ENCODE data around the gene LRCH3. TPM values are rescaled to one million over a fixed set of nuclear protein-coding genes. Genes with fewer than 3 reads are reported as not detected.

The LRCH3 gene
- total RNA-seq, 1 experiment from 2014 or later, result 75.8 TPM

DNA sequence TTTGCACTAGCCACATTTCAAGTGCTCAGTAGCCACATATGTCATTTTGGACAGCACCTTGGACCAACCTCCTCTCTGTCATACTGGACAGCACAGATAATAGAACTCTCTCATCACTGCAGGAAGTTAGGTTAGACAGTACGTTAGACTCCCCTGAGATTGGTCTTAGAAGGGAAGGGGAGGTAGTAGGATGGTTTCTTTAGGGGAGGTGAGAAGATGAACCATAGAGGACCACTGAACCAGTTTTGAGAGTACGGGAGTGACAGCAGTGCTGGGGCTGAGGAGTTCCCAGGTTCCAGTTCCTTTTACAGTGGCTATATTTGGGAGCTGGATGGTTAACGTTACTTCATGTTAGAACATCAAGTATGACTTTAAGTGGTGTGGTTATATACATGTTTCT, 7.8 kb downstream of the LRCH3 start:
- no peak overlapping the region for H3K4me3 ChIP-seq (ENCODE audit: low read depth in 2 of 2, low read length in 2 of 2)
- no TSS peak for BruUV-seq (replicated peaks)
- no peaks in the 10 kb centered on the region for H3K36me3 ChIP-seq (ENCODE audit: control insufficient read depth, insufficient read depth, low read length)
- ChIA-PET CTCF (no interaction called here), POLR2A (interaction anchor here (0.6 kb wide), 1 partner anchor 10 kb away, joined by 3 read pairs; no protein-coding TSS in a partner anchor)
- in situ Hi-C loops (cut with HindIII; ENCODE audit: low pct_unique_long_range_greater_than_20kb, low sequenced_read_pairs), result no loop called here
- TF ChIP-seq, protein P1, sequence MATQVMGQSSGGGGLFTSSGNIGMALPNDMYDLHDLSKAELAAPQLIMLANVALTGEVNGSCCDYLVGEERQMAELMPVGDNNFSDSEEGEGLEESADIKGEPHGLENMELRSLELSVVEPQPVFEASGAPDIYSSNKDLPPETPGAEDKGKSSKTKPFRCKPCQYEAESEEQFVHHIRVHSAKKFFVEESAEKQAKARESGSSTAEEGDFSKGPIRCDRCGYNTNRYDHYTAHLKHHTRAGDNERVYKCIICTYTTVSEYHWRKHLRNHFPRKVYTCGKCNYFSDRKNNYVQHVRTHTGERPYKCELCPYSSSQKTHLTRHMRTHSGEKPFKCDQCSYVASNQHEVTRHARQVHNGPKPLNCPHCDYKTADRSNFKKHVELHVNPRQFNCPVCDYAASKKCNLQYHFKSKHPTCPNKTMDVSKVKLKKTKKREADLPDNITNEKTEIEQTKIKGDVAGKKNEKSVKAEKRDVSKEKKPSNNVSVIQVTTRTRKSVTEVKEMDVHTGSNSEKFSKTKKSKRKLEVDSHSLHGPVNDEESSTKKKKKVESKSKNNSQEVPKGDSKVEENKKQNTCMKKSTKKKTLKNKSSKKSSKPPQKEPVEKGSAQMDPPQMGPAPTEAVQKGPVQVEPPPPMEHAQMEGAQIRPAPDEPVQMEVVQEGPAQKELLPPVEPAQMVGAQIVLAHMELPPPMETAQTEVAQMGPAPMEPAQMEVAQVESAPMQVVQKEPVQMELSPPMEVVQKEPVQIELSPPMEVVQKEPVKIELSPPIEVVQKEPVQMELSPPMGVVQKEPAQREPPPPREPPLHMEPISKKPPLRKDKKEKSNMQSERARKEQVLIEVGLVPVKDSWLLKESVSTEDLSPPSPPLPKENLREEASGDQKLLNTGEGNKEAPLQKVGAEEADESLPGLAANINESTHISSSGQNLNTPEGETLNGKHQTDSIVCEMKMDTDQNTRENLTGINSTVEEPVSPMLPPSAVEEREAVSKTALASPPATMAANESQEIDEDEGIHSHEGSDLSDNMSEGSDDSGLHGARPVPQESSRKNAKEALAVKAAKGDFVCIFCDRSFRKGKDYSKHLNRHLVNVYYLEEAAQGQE (IDR thresholded peaks at IDR 0.05; ENCODE audit: insufficient read depth in 1 of 2, low read depth in 2 of 2, low read length in 1 of 2), result no peak
- TF ChIP-seq POLR2AphosphoS5 (IDR thresholded peaks at IDR 0.05; ENCODE audit: low read depth, low read length), result no peak
- no peak for TF ChIP-seq TCF7L2 (IDR thresholded peaks at IDR 0.05; ENCODE audit: low read depth, low read length)
- TF ChIP-seq, protein P2, sequence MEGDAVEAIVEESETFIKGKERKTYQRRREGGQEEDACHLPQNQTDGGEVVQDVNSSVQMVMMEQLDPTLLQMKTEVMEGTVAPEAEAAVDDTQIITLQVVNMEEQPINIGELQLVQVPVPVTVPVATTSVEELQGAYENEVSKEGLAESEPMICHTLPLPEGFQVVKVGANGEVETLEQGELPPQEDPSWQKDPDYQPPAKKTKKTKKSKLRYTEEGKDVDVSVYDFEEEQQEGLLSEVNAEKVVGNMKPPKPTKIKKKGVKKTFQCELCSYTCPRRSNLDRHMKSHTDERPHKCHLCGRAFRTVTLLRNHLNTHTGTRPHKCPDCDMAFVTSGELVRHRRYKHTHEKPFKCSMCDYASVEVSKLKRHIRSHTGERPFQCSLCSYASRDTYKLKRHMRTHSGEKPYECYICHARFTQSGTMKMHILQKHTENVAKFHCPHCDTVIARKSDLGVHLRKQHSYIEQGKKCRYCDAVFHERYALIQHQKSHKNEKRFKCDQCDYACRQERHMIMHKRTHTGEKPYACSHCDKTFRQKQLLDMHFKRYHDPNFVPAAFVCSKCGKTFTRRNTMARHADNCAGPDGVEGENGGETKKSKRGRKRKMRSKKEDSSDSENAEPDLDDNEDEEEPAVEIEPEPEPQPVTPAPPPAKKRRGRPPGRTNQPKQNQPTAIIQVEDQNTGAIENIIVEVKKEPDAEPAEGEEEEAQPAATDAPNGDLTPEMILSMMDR (IDR thresholded peaks at IDR 0.05), result no peak
- no peak for TF ChIP-seq SIN3A (IDR thresholded peaks at IDR 0.05; ENCODE audit: borderline replicate concordance, insufficient read depth, low read depth, low read length)
- no peak overlapping the region for H3K27ac ChIP-seq (ENCODE audit: low read length)
- H3K9me3 ChIP-seq (ENCODE audit: control insufficient read depth, insufficient read depth, low read depth, low read length), result no peaks in the 10 kb centered on the region
- H3K4me1 ChIP-seq (ENCODE audit: control insufficient read depth, insufficient read depth, low read length), result peaks cover 14% of the 10 kb centered on the region; the same call in 1 of the 2 replicates
- intact Hi-C loops (cut with micrococcal nuclease; ENCODE audit: unreplicated experiment), result no loop called here
- DNase-seq (ENCODE audit: low read depth, low spot score), result no peak
- ATAC-seq, result no peak
- no peaks in the 10 kb centered on the region for H3K27me3 ChIP-seq (ENCODE audit: control insufficient read depth, insufficient read depth, low read length)

DNA sequence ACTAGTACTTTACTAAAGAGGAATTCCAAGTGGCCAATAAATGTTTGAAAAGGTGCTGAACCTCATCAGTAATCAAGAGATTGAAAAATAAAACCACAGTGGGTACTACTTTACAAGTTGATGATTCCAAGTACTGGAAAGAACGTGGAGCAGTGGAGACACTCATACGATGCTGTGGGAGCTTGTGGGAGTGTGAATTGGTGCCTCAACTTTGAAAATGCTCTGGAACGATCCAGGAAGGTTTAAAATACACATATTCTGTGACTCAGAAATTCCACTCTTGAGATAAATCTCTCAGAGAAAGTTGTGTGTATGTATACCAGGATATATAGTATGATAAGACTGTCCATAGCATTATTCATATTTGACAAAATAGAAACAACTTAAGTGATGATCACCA, 9.3 kb downstream of the LRCH3 start:
- no peak overlapping the region for H3K27ac ChIP-seq (ENCODE audit: low read length)
- intact Hi-C loops (cut with micrococcal nuclease; ENCODE audit: unreplicated experiment), result no loop called here
- H3K4me3 ChIP-seq (ENCODE audit: low read depth in 2 of 2, low read length in 2 of 2), result no peak overlapping the region

More for the DNA sequence above, 9.3 kb downstream of the LRCH3 start:
- CTCF ChIA-PET, result interaction anchor here (0.6 kb wide), 1 partner anchor 15 kb away, joined by 7 read pairs; no protein-coding TSS in a partner anchor
- H3K9me3 ChIP-seq (ENCODE audit: control insufficient read depth, insufficient read depth, low read depth, low read length), result no peaks in the 10 kb centered on the region
- in situ Hi-C loops (cut with HindIII; ENCODE audit: low pct_unique_long_range_greater_than_20kb, low sequenced_read_pairs), result no loop called here
- DNase-seq (ENCODE audit: low read depth, low spot score) (no peak), ATAC-seq (no peak)
- peaks cover 10% of the 10 kb centered on the region; the same call in 1 of the 2 replicates for H3K4me1 ChIP-seq (ENCODE audit: control insufficient read depth, insufficient read depth, low read length)
- H3K27me3 ChIP-seq (ENCODE audit: control insufficient read depth, insufficient read depth, low read length), result no peaks in the 10 kb centered on the region
- POLR2A ChIA-PET, result interaction anchor here (0.6 kb wide), 1 partner anchor 54 kb away, joined by 6 read pairs; no protein-coding TSS in a partner anchor
- no TSS peak for BruUV-seq (replicated peaks)
- H3K36me3 ChIP-seq (ENCODE audit: control insufficient read depth, insufficient read depth, low read length), result no peaks in the 10 kb centered on the region
- TF ChIP-seq, protein P2 (IDR thresholded peaks at IDR 0.05), result no peak
- TF ChIP-seq POLR2AphosphoS5 (IDR thresholded peaks at IDR 0.05; ENCODE audit: low read depth, low read length), result no peak
- TF ChIP-seq SIN3A (IDR thresholded peaks at IDR 0.05; ENCODE audit: borderline replicate concordance, insufficient read depth, low read depth, low read length), result no peak
- TF ChIP-seq, protein P1 (IDR thresholded peaks at IDR 0.05; ENCODE audit: insufficient read depth in 1 of 2, low read depth in 2 of 2, low read length in 1 of 2), result no peak
- TF ChIP-seq TCF7L2 (IDR thresholded peaks at IDR 0.05; ENCODE audit: low read depth, low read length), result no peak
